Brain microvascular endothelial cell (primary cell): ENCODE results near the gene PLD5.

ENCODE experiments used
- DNase-seq: peaks from one replicate; pipeline ENCODE4 v3.0.0-alpha.2; 2020
- H3K27ac ChIP-seq: fragments of 250-450 bp; sonication (Bioruptor Pico); 2 replicates; pipeline ENCODE4 v1.5.1; 2020; ENCODE audit warnings: mild to moderate bottlenecking, moderate library complexity
- H3K27me3 ChIP-seq: fragments of 250-450 bp; sonication (Bioruptor Pico); replicated peaks from 2 replicates; pipeline ENCODE4 v1.5.1; 2020; ENCODE audit warnings: mild to moderate bottlenecking
- H3K36me3 ChIP-seq: fragments of 250-450 bp; sonication (Bioruptor Pico); replicated peaks from 2 replicates; pipeline ENCODE4 v1.5.1; 2020; ENCODE audit warnings: mild to moderate bottlenecking
- H3K4me3 ChIP-seq: 2 replicates; pipeline ENCODE4 v1.5.1; 2011; ENCODE audit warnings: low read depth, mild to moderate bottlenecking, control low read depth, low read length, moderate library complexity
- in situ Hi-C: cut with HindIII; loops from 2 replicates; pipeline ENCODE4 v1.10.0; 2017; ENCODE audit warnings: low sequenced_read_pairs, low pct_ligation_motif_present
- TF ChIP-seq, protein P1 (sequence below): IDR thresholded peaks from 2 replicates; pipeline ENCODE4 v1.5.1; 2011; ENCODE audit warnings: low read depth, mild to moderate bottlenecking, moderate library complexity, low read length, control low read depth, inconsistent platforms; ENCODE audit errors: missing control alignments

PLD5 gene

DNA sequence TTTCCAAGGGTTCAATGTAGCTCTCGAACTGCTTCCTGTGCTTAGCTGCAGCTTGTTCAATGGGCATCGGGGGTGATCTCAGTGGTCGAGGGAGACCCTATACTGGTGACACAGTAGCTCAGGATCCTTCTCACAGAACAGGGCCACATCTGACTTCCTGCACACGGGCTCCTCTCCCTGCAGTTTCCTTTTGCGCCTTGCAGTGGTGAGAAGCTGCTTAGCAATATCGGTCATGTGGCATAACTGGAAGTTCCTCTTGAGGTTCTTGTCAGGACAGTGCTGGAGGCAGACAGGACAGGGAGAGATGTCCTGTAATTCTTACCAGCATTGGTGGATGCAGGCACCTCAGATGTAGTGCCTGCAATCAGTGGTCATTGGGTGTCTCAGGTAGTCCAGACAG, 385.1 kb downstream of the PLD5 start:
- no peak for DNase-seq
- Histone ChIP-seq H3K4me3 (no peak overlapping the region), H3K36me3 (no peaks in the 10 kb centered on the region), H3K27ac (no peak overlapping the region), H3K27me3 (no peaks in the 10 kb centered on the region)
- in situ Hi-C loops, result no loop called here
- TF ChIP-seq, protein P1, sequence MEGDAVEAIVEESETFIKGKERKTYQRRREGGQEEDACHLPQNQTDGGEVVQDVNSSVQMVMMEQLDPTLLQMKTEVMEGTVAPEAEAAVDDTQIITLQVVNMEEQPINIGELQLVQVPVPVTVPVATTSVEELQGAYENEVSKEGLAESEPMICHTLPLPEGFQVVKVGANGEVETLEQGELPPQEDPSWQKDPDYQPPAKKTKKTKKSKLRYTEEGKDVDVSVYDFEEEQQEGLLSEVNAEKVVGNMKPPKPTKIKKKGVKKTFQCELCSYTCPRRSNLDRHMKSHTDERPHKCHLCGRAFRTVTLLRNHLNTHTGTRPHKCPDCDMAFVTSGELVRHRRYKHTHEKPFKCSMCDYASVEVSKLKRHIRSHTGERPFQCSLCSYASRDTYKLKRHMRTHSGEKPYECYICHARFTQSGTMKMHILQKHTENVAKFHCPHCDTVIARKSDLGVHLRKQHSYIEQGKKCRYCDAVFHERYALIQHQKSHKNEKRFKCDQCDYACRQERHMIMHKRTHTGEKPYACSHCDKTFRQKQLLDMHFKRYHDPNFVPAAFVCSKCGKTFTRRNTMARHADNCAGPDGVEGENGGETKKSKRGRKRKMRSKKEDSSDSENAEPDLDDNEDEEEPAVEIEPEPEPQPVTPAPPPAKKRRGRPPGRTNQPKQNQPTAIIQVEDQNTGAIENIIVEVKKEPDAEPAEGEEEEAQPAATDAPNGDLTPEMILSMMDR, result no peak

DNA sequence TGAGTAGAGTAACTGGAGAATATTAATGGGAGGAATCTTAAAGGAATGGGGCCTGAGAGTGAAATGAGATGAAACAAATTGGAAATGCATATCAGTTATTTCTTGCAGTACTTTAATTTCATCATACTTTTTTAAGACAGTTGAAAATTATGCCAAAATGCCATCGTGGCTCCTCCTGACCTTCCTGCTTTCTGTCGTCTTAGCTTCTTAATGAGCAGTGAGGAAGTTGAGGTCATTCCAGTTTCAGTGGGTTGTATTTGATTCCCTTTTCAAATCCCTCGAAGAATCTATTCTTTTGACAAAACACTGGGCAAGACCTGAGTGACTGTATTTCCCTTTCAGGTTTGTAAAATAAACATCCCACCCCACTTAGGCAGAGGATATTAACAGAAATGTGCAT, 390.7 kb downstream of the PLD5 start:
- H3K27me3 ChIP-seq, result no peaks in the 10 kb centered on the region
- TF ChIP-seq, protein P1, result no peak
- in situ Hi-C loops, result no loop called here

DNA sequence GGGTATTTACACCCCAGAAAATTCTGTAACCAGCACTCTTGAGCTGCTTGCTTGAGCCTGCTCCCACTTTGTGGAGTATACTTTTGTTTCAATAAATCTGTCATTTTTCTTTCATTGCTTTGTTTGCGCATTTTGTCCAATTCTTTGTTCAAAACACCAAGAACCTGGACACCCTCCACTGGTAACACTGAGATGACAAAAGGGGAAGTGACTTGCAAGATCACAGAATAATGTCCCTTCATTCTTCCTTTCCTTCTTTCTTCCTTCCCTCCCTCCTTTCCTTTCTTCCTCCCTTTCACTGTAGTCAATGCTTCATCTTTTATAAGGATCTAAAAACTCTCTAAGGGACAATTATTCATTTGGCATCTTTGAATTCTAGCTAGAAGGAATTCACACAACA, 391.1 kb downstream of the PLD5 start:
- DNase-seq, result no peak
- no peak overlapping the region for H3K4me3 ChIP-seq
- no peaks in the 10 kb centered on the region for H3K27me3 ChIP-seq
- in situ Hi-C loops, result no loop called here
- TF ChIP-seq, protein P1, result no peak
- no peaks in the 10 kb centered on the region for H3K36me3 ChIP-seq
- no peak overlapping the region for H3K27ac ChIP-seq

More for the DNA sequence above, 390.7 kb downstream of the PLD5 start:
- no peak overlapping the region for H3K4me3 ChIP-seq
- no peaks in the 10 kb centered on the region for H3K36me3 ChIP-seq
- H3K27ac ChIP-seq, result no peak overlapping the region
- no peak for DNase-seq

DNA sequence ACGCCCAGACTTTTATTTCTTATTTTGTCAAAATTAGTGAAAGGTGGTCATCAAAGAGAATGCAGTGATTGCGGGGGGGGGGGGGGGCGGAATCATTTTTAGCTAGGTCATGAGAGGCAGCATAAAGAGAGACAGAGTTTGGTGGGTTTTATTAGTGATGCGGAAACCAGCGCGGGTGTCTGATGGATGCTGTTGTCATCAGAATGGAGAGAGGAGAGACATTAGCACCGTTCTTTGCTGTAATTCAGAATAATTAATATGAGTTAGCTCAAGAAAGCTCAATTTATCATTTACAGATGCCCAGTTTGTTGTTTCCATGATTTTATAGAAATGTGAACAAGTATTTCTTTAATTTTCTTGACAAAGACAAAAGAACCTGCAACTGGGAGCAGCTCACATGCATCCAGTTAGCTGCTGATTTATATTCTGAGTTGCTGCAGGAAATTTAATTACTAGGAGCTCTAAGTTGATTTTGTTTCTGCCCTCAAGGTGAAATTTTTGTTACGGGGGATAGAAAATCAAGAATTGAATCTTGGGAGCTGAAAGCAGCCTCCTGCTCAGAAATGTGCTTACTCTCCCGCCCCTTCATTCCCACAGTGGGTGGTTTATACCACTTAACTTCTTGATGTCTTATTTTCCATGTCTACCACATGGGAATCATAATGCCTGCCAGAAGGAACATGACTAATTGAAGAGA, 392.2 kb downstream of the PLD5 start:
- H3K27me3 ChIP-seq, result no peaks in the 10 kb centered on the region
- in situ Hi-C loops, result no loop called here
- H3K36me3 ChIP-seq, result no peaks in the 10 kb centered on the region
- H3K27ac ChIP-seq, result no peak overlapping the region
- no peak for DNase-seq
- H3K4me3 ChIP-seq, result no peak overlapping the region
- TF ChIP-seq, protein P1, result no peak

DNA sequence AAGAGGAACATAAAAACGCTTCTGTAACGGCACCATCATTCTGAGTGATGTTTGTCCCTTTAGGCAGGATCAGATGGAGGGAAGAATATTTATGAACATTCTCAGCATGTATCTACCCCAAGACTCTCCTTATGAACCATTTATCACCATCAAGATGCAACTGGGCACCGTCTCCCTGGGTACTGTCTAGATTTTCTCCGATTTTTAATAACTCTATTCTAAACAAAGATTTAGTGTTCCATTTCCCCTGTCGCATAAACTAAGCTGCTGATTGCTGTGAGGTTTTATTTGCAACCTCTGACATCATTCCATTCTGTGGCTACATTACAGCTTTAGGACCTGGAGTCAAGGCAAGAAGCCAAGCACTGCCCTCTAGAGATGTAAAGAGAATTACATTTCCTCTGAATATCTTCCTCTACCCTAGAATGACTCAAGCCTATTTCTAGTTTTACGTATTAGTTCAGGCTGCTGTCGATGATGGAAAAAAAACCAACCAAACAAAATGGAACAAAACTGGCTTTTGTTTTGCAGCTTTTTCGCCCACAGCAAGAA, 395.5 kb downstream of the PLD5 start:
- in situ Hi-C loops, result no loop called here
- Histone ChIP-seq H3K36me3 (no peaks in the 10 kb centered on the region), H3K4me3 (no peak overlapping the region), H3K27ac (no peak overlapping the region), H3K27me3 (no peaks in the 10 kb centered on the region)
- TF ChIP-seq, protein P1, result no peak
- no peak for DNase-seq

DNA sequence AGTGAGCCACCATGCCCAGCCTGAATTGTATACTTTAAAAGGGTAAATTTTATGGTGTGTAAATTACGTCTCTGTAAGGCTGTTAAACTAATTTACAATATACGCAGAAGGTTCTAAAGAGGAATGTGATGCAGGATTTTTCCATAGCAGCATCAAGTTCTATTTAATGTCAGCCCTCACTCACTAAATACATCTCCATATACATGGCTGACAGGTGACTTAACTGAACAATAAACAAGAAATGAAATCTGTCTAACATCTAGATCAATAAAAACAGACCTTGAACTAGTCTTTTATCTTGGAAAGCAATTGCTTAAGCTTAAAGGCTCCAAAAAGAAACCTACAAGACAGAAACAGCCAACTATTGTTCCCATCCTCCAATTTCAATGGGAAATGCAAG, 404.1 kb downstream of the PLD5 start:
- in situ Hi-C loops, result no loop called here
- H3K27ac ChIP-seq, result no peak overlapping the region
- no peaks in the 10 kb centered on the region for H3K36me3 ChIP-seq

More for the DNA sequence above, 404.1 kb downstream of the PLD5 start:
- TF ChIP-seq, protein P1, result no peak
- DNase-seq, result no peak
- Histone ChIP-seq H3K27me3 (no peaks in the 10 kb centered on the region), H3K4me3 (no peak overlapping the region)
